Stimulated activated CD4-positive, alpha-beta T cell treated with anti-CD3 and anti-CD28 coated beads, Interleukin-12 subunit alpha, Interleukin-12 subunit beta, amount 100 ng/mL, for 24 hours (primary cell): Measurements from ENCODE around the gene TANGO6.
"Not testable (repeated sequence)": the region's sequence is repeated elsewhere in the genome, so short reads cannot be mapped to it uniquely, and the experiment has no call there.

Source experiments
- DNase-seq, 2 experiments: peaks; one replicate each; pipeline ENCODE4 v3.0.0-alpha.2; 2020; ENCODE audit warnings: low read depth in 2 of 2

The TANGO6 gene

GRCh38 chr16:68969338-68969737 is 126.0 kb downstream of the TANGO6 start:
- DNase-seq: no peak

- DNase-seq: no peak
Measured at GRCh38 chr16:68972013-68972412, 128.7 kb downstream of the TANGO6 start.

- DNase-seq: no peak
Measured at GRCh38 chr16:68972720-68973119, 129.4 kb downstream of the TANGO6 start.

GRCh38 chr16:68973611-68974120 is 130.3 kb downstream of the TANGO6 start:
- no peak for DNase-seq

GRCh38 chr16:68978303-68978954 is 135.1 kb downstream of the TANGO6 start:
- DNase-seq: no peak

- DNase-seq: no peak
Measured at GRCh38 chr16:68980695-68981315, 137.5 kb downstream of the TANGO6 start.

- no peak for DNase-seq
Measured at GRCh38 chr16:68981971-68982370, 138.6 kb downstream of the TANGO6 start.

GRCh38 chr16:68984467-68984866 is 141.1 kb downstream of the TANGO6 start:
- no peak for DNase-seq

GRCh38 chr16:68985268-68985667 is 141.9 kb downstream of the TANGO6 start:
- DNase-seq: no peak

GRCh38 chr16:68985855-68986254 is 142.5 kb downstream of the TANGO6 start:
- no peak for DNase-seq

GRCh38 chr16:68987734-68988457 is 144.6 kb downstream of the TANGO6 start:
- DNase-seq: no peak

- DNase-seq: not testable (repeated sequence)
Measured at GRCh38 chr16:68990172-68990845, 147.0 kb downstream of the TANGO6 start.

GRCh38 chr16:68991075-68991474 is 147.7 kb downstream of the TANGO6 start:
- DNase-seq: no peak

- no peak for DNase-seq
Measured at GRCh38 chr16:68992521-68992920, 149.2 kb downstream of the TANGO6 start.

GRCh38 chr16:68993456-68993855 is 150.1 kb downstream of the TANGO6 start:
- DNase-seq: no peak

GRCh38 chr16:68993885-68994284 is 150.6 kb downstream of the TANGO6 start:
- DNase-seq: no peak

GRCh38 chr16:68994324-68994723 is 151.0 kb downstream of the TANGO6 start:
- no peak for DNase-seq

- DNase-seq: no peak
Measured at GRCh38 chr16:68995011-68995504, 151.7 kb downstream of the TANGO6 start.

GRCh38 chr16:68997564-68997963 is 154.2 kb downstream of the TANGO6 start:
- DNase-seq: no peak

- DNase-seq: no peak
Measured at GRCh38 chr16:68999114-68999513, 155.8 kb downstream of the TANGO6 start.

GRCh38 chr16:69003500-69003899 is 160.2 kb downstream of the TANGO6 start:
- DNase-seq: no peak
